ENCODE results near the gene AHCYL1.

- no peak for TF ChIP-seq CTCF (IDR thresholded peaks at IDR 0.05)
- TF ChIP-seq POLR2A (IDR thresholded peaks at IDR 0.05) = no peak
- no peak for TF ChIP-seq POLR2AphosphoS5 (IDR thresholded peaks at IDR 0.05)
Measured at GRCh38 chr1:110060662-110061060, 76.1 kb downstream of the AHCYL1 start.
